ENCODE data around the gene CAT. TPM values are rescaled to one million over a fixed set of nuclear protein-coding genes. Genes with fewer than 3 reads are reported as not detected.

Gene CAT
- polyA plus RNA-seq, 1 donor, result 195 TPM

- DNase-seq, result no peak
Measured at GRCh38 chr11:34458525-34458924, 19.8 kb downstream of the CAT start.

GRCh38 chr11:34459507-34460162 is 20.9 kb downstream of the CAT start:
- DNase-seq, result no peak

DNA sequence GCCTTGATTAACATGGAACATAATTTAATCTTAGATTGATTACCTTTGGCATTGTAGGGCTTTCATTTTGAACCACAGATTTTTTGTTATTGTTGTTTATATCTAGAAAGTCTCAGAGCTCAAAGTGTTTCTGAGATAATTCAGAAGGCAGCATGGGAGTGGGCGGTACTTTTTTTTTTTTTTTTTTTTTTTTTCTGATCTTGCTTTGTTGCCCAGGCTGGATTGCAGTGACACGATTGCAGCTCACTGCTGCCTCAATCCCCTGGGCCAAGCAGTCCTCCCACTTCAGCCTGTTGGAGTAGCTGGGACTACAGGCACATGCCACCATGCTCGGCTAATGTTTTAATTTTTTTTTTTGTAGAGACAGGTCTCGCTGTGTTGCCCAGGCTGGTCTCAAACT is 21.5 kb downstream of the CAT start:
- no peak for DNase-seq

- DNase-seq, result no peak
Measured at GRCh38 chr11:34461215-34461614, 22.5 kb downstream of the CAT start.

- DNase-seq, result no peak
Measured at GRCh38 chr11:34464591-34465051, 25.9 kb downstream of the CAT start.

- DNase-seq, result no peak
Measured at GRCh38 chr11:34466802-34467488, 28.2 kb downstream of the CAT start.

GRCh38 chr11:34468209-34468841 is 29.6 kb downstream of the CAT start:
- DNase-seq, result no peak

DNA sequence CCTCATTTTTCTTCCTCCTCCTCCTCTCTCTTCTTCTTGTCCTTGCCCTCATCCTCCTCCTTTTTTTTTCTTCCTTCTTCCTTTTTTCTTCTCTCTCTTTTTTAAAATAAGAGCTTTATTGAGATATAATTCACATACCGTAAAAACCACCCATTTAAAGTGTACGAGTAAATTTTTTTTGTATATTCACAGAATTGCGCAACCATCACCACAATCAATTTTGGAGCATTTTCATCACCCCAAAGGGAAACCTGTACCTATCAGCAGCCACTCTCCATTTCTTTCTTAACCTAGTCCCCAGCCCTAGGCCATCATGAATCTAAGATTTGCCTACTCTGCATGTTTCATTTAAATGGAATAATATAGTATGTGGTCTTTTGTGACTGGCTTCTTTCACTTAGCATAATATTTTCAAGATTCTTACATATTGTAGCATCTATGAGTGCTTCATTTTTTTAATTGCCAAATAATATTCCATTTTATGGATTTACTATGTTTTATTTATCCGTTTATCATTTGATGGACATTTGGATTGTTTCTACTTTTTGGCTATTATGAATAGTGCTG is 35.0 kb downstream of the CAT start:
- no peak for DNase-seq

- DNase-seq, result no peak
Measured at GRCh38 chr11:34475656-34476055, 36.9 kb downstream of the CAT start.

DNA sequence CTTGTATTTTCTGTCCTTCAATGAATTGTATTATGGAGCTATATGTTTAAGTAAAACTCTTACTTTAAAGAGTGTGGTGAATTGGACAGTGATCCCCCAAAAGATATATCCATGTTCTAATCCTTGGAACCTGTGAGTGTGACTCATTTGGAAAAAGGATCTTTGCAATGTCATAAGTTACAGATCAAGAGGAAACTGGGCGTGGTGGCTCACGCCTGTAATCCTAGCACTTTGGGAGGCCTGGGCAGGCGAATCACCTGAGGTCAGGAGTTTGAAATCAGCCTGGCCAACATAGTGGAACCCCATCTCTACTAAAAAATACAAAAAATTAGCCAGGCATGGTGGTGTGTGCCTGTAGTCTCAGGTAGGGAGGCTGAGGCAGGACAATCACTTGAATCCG is 38.1 kb downstream of the CAT start:
- DNase-seq, result no peak

DNA sequence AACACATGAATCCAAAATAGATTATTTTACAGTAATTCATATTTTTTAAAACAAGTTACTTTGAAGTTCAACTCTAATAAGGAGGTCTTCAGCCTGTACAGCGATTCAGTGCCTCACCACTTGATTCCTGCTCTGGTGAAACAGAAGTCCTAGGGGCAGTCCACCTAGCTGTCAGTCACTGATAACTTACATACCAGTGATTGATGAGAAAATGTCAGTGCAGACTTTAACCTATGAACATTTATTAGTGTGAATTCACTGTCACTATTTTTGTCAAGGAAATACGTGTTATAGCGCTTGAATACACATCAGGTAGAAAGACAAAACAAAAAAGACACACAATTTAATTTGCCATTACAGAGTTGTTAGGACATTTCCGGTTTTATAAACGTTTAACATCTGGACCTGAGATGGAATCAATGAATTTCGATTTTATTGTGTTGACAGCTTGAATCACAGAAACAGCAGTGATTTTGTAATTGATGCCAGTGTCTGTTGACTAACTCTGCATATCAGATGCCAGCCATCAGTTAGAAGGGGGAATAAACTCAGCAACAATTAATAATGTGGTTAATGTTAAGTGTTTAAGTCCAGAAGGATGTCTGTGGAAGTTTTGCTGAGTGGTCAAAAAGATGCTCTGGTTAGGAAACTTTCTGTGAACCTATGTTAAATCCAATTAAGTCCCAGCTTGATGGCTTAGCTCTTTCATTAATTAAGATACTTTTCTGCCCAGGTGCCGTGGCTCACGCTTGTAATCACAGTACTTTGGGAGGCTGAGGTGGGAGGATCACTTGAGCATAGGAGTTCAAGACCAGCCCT is 40.3 kb downstream of the CAT start:
- DNase-seq, result no peak

GRCh38 chr11:34480314-34480713 is 41.6 kb downstream of the CAT start:
- no peak for DNase-seq

DNA sequence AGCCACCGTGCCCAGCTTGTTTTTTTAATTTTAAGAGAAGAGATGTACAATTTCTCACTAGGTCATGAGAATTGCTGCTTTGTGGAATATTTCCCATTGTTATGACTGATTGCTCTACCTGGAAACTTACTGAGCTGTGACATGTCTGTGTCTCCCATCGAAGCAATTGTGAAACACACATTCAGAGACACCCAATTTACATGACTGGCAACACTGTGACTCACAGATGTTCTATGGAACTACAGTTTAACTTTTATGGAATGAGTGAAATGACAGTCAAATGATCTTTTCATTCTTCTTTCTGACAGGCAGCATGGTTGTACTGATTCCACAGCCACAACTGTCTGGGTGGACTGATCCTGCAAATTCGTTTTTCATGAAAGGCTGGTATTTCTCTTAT is 42.6 kb downstream of the CAT start:
- no peak for DNase-seq

- no peak for DNase-seq
Measured at GRCh38 chr11:34483106-34483874, 44.6 kb downstream of the CAT start.

DNA sequence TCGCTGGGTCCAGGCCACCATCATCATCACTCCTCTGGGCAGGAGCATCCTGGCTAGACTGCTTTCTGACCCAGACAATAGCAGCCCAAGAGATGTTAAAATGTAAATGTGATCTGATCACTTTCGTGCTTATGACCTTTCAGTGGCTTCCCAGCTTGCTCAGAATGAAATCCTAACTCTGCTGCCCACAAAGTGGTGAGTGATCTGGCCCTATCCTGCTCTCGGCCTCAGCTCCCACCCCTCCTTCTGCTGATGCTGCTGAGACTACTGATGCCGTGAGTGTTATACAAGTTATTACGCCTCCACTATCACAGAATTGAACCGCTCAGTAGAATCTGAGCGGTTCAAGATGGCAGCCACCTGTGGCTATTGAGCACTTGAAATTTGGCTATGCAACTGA is 48.7 kb downstream of the CAT start:
- DNase-seq, result no peak

- DNase-seq, result no peak
Measured at GRCh38 chr11:34488855-34489557, 50.3 kb downstream of the CAT start.

GRCh38 chr11:34490304-34490703 is 51.6 kb downstream of the CAT start:
- no peak for DNase-seq

DNA sequence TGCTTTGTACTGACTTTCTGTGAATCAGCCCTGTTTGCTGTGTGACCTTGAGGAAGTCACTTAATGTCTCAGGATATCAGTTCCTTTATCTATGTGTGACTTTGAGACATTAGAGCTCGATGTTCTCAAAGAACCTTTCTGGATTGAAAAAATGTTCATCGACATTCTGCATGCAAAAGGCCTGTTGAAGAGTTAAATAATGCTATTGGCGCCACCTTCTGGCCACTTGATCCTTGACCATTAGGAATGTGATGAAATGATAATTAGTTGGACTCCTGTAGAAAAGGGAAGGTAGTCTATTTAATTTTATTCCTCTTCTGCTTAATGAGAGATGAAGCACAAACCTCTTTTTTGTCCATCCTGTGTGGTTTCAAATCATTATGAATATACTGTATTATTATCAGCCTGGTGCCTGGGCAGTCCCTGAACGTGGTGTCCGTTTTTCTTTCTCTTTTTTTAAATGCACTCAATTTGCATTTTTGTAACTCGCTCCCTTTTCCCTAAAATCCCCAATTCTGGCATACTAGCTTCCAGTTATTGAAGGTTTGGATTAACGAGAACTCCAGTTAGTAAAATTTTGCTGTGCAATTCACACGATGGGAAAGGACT is 54.2 kb downstream of the CAT start:
- peak; percentile 74 for DNase-seq

GRCh38 chr11:34493468-34493867 is 54.7 kb downstream of the CAT start:
- DNase-seq, result no peak

GRCh38 chr11:34493926-34494595 is 55.3 kb downstream of the CAT start:
- DNase-seq, result no peak
